Stomach (tissue), 9 donors: ENCODE measurements around the gene BBX. TPM values are rescaled to one million over a fixed set of nuclear protein-coding genes. Genes with fewer than 3 reads are reported as not detected.

Source experiments
- DNase-seq, 2 donors: peaks; one replicate each; pipeline versions ENCODE4 v3.0.0 to v3.0.0-alpha.2; 2013 to 2019
- H3K27ac ChIP-seq, 5 donors: fragments of 200-600 bp in 4 of 5; sonication (generic) in 4 of 5; one replicate each; pipeline ENCODE4 v1.5.1; 2013 to 2019; ENCODE audit warnings: mild to moderate bottlenecking in 1 of 5, moderate library complexity in 1 of 5
- H3K27me3 ChIP-seq, 3 donors: fragments of 200-600 bp; sonication (generic); one replicate each; pipeline ENCODE4 v1.5.1; 2017 to 2019; ENCODE audit warnings: mixed run types in 1 of 3
- H3K36me3 ChIP-seq, 4 donors: fragments of 200-600 bp; sonication (generic); 1 replicate in 3 of 4; 2 replicates in 1 of 4; pipeline ENCODE4 v1.5.1; 2016 to 2019
- H3K4me1 ChIP-seq, 4 donors: fragments of 200-600 bp; sonication (generic); one replicate each; pipeline ENCODE4 v1.5.1; 2016 to 2019
- H3K4me3 ChIP-seq, 4 donors: fragments of 200-600 bp; sonication (generic) in 3 of 4; one replicate each; pipeline ENCODE4 v1.5.1; 2016 to 2019; ENCODE audit warnings: mild to moderate bottlenecking in 1 of 4
- H3K9me3 ChIP-seq, 4 donors: fragments of 200-600 bp; sonication (generic); one replicate each; pipeline ENCODE4 v1.5.1; 2016 to 2019
- EP300 ChIP-seq: sonication (generic); formaldehyde crosslinking; IDR thresholded peaks from one replicate; pipeline ENCODE4 v1.6.1; 2017; ENCODE audit warnings: antibody characterized with exemption
- POLR2A ChIP-seq, 4 donors: fragments of 450-650 bp; IDR thresholded peaks; one replicate each; pipeline ENCODE4 v1.6.1; 2016; ENCODE audit warnings: antibody characterized with exemption in 4 of 4, control low read depth in 2 of 4, mild to moderate bottlenecking in 1 of 4, moderate library complexity in 1 of 4
- POLR2AphosphoS5 ChIP-seq, 3 donors: sonication (generic); formaldehyde crosslinking; IDR thresholded peaks; one replicate each; pipeline ENCODE4 v1.6.1; 2016; ENCODE audit warnings: antibody characterized with exemption in 3 of 3
- WGBS, 5 donors: extraction: QIAGEN DNeasy Blood & Tissue Kit in 3 of 5; methylation state at CpG; one replicate each; pipeline versions ENCODE4 v1.1.5 to v1.1.7; 2013 to 2018; 5-methylcytosine and 5-hydroxymethylcytosine counted together
- intact Hi-C: fragments of 100-400 bp; cut with DNase I; formaldehyde crosslinking; loops from one replicate; pipeline ENCODE4 v1.15.1; 2023; ENCODE audit warnings: low total_unique reads
- polyA plus RNA-seq, 3 donors: library from polyadenylated mRNA; stranded (reverse); fragments of 200-250 nt; gene quantifications; one replicate each; pipeline ENCODE4 v1.2.3, GENCODE V29; 2013
- total RNA-seq, 5 donors: library from RNA; depleted of rRNA; stranded (reverse); fragments of >200 nt; gene quantifications; one replicate each; pipeline versions ENCODE4 v1.1.0 to v1.2.3, GENCODE V29; 2014 to 2016
- TF ChIP-seq, protein P1 (sequence below), 7 experiments: fragments of 450-650 bp in 4 of 7; fragments of 200-600 bp in 3 of 7; sonication (generic) in 3 of 7; IDR thresholded peaks; one replicate each; pipeline ENCODE4 v1.5.1; 2016 to 2019; ENCODE audit warnings: antibody characterized with exemption in 7 of 7, control low read depth in 2 of 7, mild to moderate bottlenecking in 1 of 7
- donor health status: healthy with polysubstance abuse.
- donor health status: Bipolar disorder and iron deficiency.
- donor health status: healthy.

The BBX gene
- total and polyA plus RNA-seq, 8 donors: 4.6 to 81.1 (median 45.2) TPM

GRCh38 chr3:107819656-107820055 is 296.9 kb downstream of the BBX start:
- intact Hi-C loops: no loop called here
- WGBS, 5 donors: 77 to 91% (median 84%) methylated on average over 4 of the region's 4 CpGs
- H3K36me3 ChIP-seq: no peaks in the 10 kb centered on the region
- H3K27me3 ChIP-seq: no peaks in the 10 kb centered on the region
- no peaks in the 10 kb centered on the region for H3K9me3 ChIP-seq
- DNase-seq: no peak
- no peak for TF ChIP-seq POLR2A (IDR thresholded peaks at IDR 0.05)
- no peak for TF ChIP-seq POLR2AphosphoS5 (IDR thresholded peaks at IDR 0.05)
- TF ChIP-seq EP300: no peak
- TF ChIP-seq, protein P1, sequence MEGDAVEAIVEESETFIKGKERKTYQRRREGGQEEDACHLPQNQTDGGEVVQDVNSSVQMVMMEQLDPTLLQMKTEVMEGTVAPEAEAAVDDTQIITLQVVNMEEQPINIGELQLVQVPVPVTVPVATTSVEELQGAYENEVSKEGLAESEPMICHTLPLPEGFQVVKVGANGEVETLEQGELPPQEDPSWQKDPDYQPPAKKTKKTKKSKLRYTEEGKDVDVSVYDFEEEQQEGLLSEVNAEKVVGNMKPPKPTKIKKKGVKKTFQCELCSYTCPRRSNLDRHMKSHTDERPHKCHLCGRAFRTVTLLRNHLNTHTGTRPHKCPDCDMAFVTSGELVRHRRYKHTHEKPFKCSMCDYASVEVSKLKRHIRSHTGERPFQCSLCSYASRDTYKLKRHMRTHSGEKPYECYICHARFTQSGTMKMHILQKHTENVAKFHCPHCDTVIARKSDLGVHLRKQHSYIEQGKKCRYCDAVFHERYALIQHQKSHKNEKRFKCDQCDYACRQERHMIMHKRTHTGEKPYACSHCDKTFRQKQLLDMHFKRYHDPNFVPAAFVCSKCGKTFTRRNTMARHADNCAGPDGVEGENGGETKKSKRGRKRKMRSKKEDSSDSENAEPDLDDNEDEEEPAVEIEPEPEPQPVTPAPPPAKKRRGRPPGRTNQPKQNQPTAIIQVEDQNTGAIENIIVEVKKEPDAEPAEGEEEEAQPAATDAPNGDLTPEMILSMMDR (IDR thresholded peaks at IDR 0.05): no peak
- no peak overlapping the region for H3K4me3 ChIP-seq
- peaks cover 0 to 9% (median 2%) of the 10 kb centered on the region in 4 donors for H3K4me1 ChIP-seq
- no peak overlapping the region for H3K27ac ChIP-seq

- Histone ChIP-seq H3K4me1 (peaks cover 0 to 17% (median 7%) of the 10 kb centered on the region in 4 donors), H3K36me3 (no peaks in the 10 kb centered on the region), H3K9me3 (no peaks in the 10 kb centered on the region), H3K27ac (no peak overlapping the region), H3K4me3 (no peak overlapping the region), H3K27me3 (no peaks in the 10 kb centered on the region)
- intact Hi-C loops: no loop called here
- TF ChIP-seq POLR2AphosphoS5 (IDR thresholded peaks at IDR 0.05): no peak
- TF ChIP-seq, protein P1 (IDR thresholded peaks at IDR 0.05): no peak
- no peak for TF ChIP-seq POLR2A (IDR thresholded peaks at IDR 0.05)
- TF ChIP-seq EP300: no peak
- WGBS, 5 donors: 29 to 57% (median 48%) methylated on average over 4 of the region's 4 CpGs
- peak in 1 of 2 donors; percentile 53 for DNase-seq
Observed at GRCh38 chr3:107822308-107822707, 299.5 kb downstream of the BBX start.

- H3K27ac ChIP-seq: no peak overlapping the region
- no peaks in the 10 kb centered on the region for H3K9me3 ChIP-seq
- 23 to 60% (median 36%) methylated on average over 4 of the region's 4 CpGs for WGBS, 5 donors
- no peak for TF ChIP-seq EP300
- TF ChIP-seq POLR2AphosphoS5 (IDR thresholded peaks at IDR 0.05): no peak
- TF ChIP-seq POLR2A (IDR thresholded peaks at IDR 0.05): no peak
- TF ChIP-seq, protein P1 (IDR thresholded peaks at IDR 0.05): no peak
- peaks cover 0 to 17% (median 7%) of the 10 kb centered on the region in 4 donors for H3K4me1 ChIP-seq
- H3K27me3 ChIP-seq: no peaks in the 10 kb centered on the region
- intact Hi-C loops: no loop called here
- no peak for DNase-seq
- H3K4me3 ChIP-seq: no peak overlapping the region
- H3K36me3 ChIP-seq: no peaks in the 10 kb centered on the region
Observed at GRCh38 chr3:107824822-107825371, 302.1 kb downstream of the BBX start.

GRCh38 chr3:107825556-107825955 is 302.8 kb downstream of the BBX start:
- Histone ChIP-seq H3K4me1 (peaks cover 0 to 17% (median 7%) of the 10 kb centered on the region in 4 donors), H3K36me3 (no peaks in the 10 kb centered on the region), H3K27ac (no peak overlapping the region), H3K9me3 (no peaks in the 10 kb centered on the region), H3K4me3 (no peak overlapping the region), H3K27me3 (no peaks in the 10 kb centered on the region)
- no peak for DNase-seq
- intact Hi-C loops: no loop called here
- WGBS, 5 donors: 82 to 88% (median 87%) methylated on average over 5 of the region's 5 CpGs
- TF ChIP-seq EP300: no peak
- TF ChIP-seq POLR2A (IDR thresholded peaks at IDR 0.05): no peak
- TF ChIP-seq, protein P1 (IDR thresholded peaks at IDR 0.05): no peak
- TF ChIP-seq POLR2AphosphoS5 (IDR thresholded peaks at IDR 0.05): no peak
